Measurements from ENCODE around the gene CLASP1.

DNA sequence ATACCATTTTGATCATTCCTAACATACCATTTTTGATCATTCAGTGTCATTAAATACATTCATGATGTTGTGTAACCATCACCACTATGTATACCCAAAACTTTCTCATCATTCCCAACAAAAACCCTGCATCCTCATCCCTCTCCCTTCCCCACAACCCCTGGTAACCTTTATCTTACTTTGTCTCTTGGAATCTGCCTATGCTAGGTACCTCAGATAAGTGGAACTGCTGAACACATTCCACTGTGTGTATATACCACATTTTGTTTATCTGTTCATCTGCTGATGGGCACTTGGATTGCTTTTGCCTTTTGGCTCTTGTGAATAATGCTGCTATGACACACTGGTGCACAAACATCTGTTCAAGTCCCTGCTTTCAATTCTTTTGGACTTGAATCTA lies 280.4 kb downstream of the CLASP1 start:
- TF ChIP-seq POLR2AphosphoS5 (IDR thresholded peaks at IDR 0.05) (no peak), POLR2A (IDR thresholded peaks at IDR 0.05) (no peak)
- TF ChIP-seq, protein P1, sequence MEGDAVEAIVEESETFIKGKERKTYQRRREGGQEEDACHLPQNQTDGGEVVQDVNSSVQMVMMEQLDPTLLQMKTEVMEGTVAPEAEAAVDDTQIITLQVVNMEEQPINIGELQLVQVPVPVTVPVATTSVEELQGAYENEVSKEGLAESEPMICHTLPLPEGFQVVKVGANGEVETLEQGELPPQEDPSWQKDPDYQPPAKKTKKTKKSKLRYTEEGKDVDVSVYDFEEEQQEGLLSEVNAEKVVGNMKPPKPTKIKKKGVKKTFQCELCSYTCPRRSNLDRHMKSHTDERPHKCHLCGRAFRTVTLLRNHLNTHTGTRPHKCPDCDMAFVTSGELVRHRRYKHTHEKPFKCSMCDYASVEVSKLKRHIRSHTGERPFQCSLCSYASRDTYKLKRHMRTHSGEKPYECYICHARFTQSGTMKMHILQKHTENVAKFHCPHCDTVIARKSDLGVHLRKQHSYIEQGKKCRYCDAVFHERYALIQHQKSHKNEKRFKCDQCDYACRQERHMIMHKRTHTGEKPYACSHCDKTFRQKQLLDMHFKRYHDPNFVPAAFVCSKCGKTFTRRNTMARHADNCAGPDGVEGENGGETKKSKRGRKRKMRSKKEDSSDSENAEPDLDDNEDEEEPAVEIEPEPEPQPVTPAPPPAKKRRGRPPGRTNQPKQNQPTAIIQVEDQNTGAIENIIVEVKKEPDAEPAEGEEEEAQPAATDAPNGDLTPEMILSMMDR (IDR thresholded peaks at IDR 0.05): no peak

Data from sigmoid colon (tissue), 4 donors.